Stimulated activated CD4-positive, alpha-beta T cell treated with anti-CD3 and anti-CD28 coated beads, Interleukin-2, amount 100 ng/mL, for 4 hours (primary cell): ENCODE measurements around the gene PUM2.
"Not testable (repeated sequence)": the region's sequence is repeated elsewhere in the genome, so short reads cannot be mapped to it uniquely, and the experiment has no call there.

ENCODE experiments used
- DNase-seq: peaks from one replicate; pipeline ENCODE4 v3.0.0-alpha.2; 2020; ENCODE audit warnings: low read depth

The PUM2 gene

GRCh38 chr2:20350753-20351554 is at the start of gene PUM2:
Gene PUM2, minus strand, starts transcription at chr2:20350844. Its CDS starts 23,484 bp downstream, at chr2:20327360.
- peak; percentile 93 for DNase-seq

GRCh38 chr2:20400306-20400705 is 49.7 kb upstream of the PUM2 start:
- DNase-seq, result no peak

- DNase-seq, result no peak
Measured at GRCh38 chr2:20398956-20399567, 48.4 kb upstream of the PUM2 start.

GRCh38 chr2:20397811-20398447 is 47.3 kb upstream of the PUM2 start:
- DNase-seq, result no peak

- no peak for DNase-seq
Measured at GRCh38 chr2:20396356-20397000, 45.8 kb upstream of the PUM2 start.

- no peak for DNase-seq
Measured at GRCh38 chr2:20393986-20394385, 43.3 kb upstream of the PUM2 start.

GRCh38 chr2:20391951-20392699 is 41.5 kb upstream of the PUM2 start:
- DNase-seq, result no peak

- DNase-seq, result no peak
Measured at GRCh38 chr2:20390524-20391123, 40.0 kb upstream of the PUM2 start.

GRCh38 chr2:20384953-20385352 is 34.3 kb upstream of the PUM2 start:
- no peak for DNase-seq

GRCh38 chr2:20382965-20383810 is 32.5 kb upstream of the PUM2 start:
- no peak for DNase-seq

GRCh38 chr2:20381457-20381856 is 30.8 kb upstream of the PUM2 start:
- no peak for DNase-seq

- no peak for DNase-seq
Measured at GRCh38 chr2:20378891-20379519, 28.4 kb upstream of the PUM2 start.

GRCh38 chr2:20378341-20378740 is 27.7 kb upstream of the PUM2 start:
- no peak for DNase-seq

GRCh38 chr2:20377741-20378140 is 27.1 kb upstream of the PUM2 start:
- DNase-seq, result no peak

- DNase-seq, result not testable (repeated sequence)
Measured at GRCh38 chr2:20374982-20375381, 24.3 kb upstream of the PUM2 start.

- DNase-seq, result no peak
Measured at GRCh38 chr2:20372896-20373640, 22.4 kb upstream of the PUM2 start.

GRCh38 chr2:20371323-20372025 is 20.8 kb upstream of the PUM2 start:
- no peak for DNase-seq

GRCh38 chr2:20370191-20370590 is 19.5 kb upstream of the PUM2 start:
- no peak for DNase-seq

- DNase-seq, result no peak
Measured at GRCh38 chr2:20369366-20369765, 18.7 kb upstream of the PUM2 start.
